PC-3 (cell line): Measurements from ENCODE around the gene SPEF2. TPM values are rescaled to one million over a fixed set of nuclear protein-coding genes. Genes with fewer than 3 reads are reported as not detected.

Source experiments
- ATAC-seq: fragments of 200-7000 bp; cut with Tn5 transposase; 2 replicates; pipeline ENCODE4 v1.9.1; 2020; ENCODE audit warnings: mild to moderate bottlenecking, moderate library complexity
- BruUV-seq: library from RNA; stranded (reverse); fragments of 400-500 nt; replicated peaks from 2 replicates; lab custom pipeline; 2021; lab: Mats Ljungman, UMichigan
- CTCF ChIA-PET: fragments of 300-600 bp; sonication (Branson Sonifier 250); formaldehyde crosslinking; loops from one replicate; lab custom pipeline; 2022; ENCODE audit warnings: antibody characterized with exemption; lab: Charles Lee
- POLR2A ChIA-PET: fragments of 300-600 bp; sonication (Branson Sonifier 250); formaldehyde crosslinking; loops from one replicate; lab custom pipeline; 2022; ENCODE audit warnings: antibody characterized with exemption; ENCODE audit not compliant: unreplicated experiment; lab: Charles Lee
- DNase-seq: peaks from one replicate; pipeline ENCODE4 v3.0.0-alpha.2; 2015
- H2AFZ ChIP-seq: fragments of 300-600 bp; sonication (generic); 2 replicates; pipeline ENCODE4 v1.6.0; 2016; ENCODE audit warnings: antibody characterized with exemption, low read length
- H3F3A ChIP-seq: fragments of 300-600 bp; sonication (generic); one replicate; pipeline ENCODE4 v1.6.0; 2017; ENCODE audit warnings: antibody characterized with exemption, low read length, control low read depth, mild to moderate bottlenecking; ENCODE audit not compliant: unreplicated experiment
- H3K27ac ChIP-seq: fragments of 300-600 bp; sonication (generic); 2 replicates; pipeline ENCODE4 v1.5.1; 2016; ENCODE audit warnings: mild to moderate bottlenecking, low read length
- H3K27me3 ChIP-seq: fragments of 300-600 bp; sonication (generic); 2 replicates; pipeline ENCODE4 v1.6.1; 2016; ENCODE audit warnings: low read length, mixed read lengths
- H3K36me3 ChIP-seq: fragments of 300-600 bp; sonication (generic); 2 replicates; pipeline ENCODE4 v1.6.1; 2016; ENCODE audit warnings: low read depth, mixed run types, low read length, mixed read lengths
- H3K4me1 ChIP-seq: fragments of 300-600 bp; sonication (generic); 2 replicates; pipeline ENCODE4 v1.5.1; 2016; ENCODE audit warnings: low read length; ENCODE audit not compliant: insufficient read depth
- H3K4me2 ChIP-seq: fragments of 300-600 bp; sonication (generic); 2 replicates; pipeline ENCODE4 v1.6.0; 2016; ENCODE audit warnings: low read length
- H3K4me3 ChIP-seq: fragments of 300-600 bp; sonication (generic); 2 replicates; pipeline ENCODE4 v1.5.1; 2016; ENCODE audit warnings: mild to moderate bottlenecking, low read length, mixed read lengths
- H3K79me2 ChIP-seq: fragments of 300-600 bp; sonication (generic); 2 replicates; pipeline ENCODE4 v1.6.1; 2017; ENCODE audit warnings: low read length, mixed read lengths
- H3K9ac ChIP-seq: fragments of 300-600 bp; sonication (generic); 2 replicates; pipeline ENCODE4 v1.6.0; 2016; ENCODE audit warnings: mild to moderate bottlenecking, low read length
- H3K9me2 ChIP-seq: fragments of 300-600 bp; sonication (generic); replicated peaks from 2 replicates; pipeline ENCODE4 v1.6.1; 2016; ENCODE audit warnings: mixed run types, low read length, mixed read lengths
- H3K9me3 ChIP-seq: fragments of 300-600 bp; sonication (generic); 2 replicates; pipeline ENCODE4 v1.6.1; 2016; ENCODE audit warnings: low read length, mixed read lengths
- H4K20me1 ChIP-seq: fragments of 300-600 bp; sonication (generic); 2 replicates; pipeline ENCODE4 v1.6.1; 2016; ENCODE audit warnings: low read length, mixed read lengths
- EZH2 ChIP-seq: fragments of 300-600 bp; sonication (generic); IDR thresholded peaks from one replicate; pipeline ENCODE4 v1.6.1; 2017; ENCODE audit warnings: antibody characterized with exemption, mild to moderate bottlenecking, low read length; ENCODE audit not compliant: unreplicated experiment
- EZH2phosphoT487 ChIP-seq: fragments of 300-600 bp; sonication (generic); IDR thresholded peaks from 2 replicates; pipeline ENCODE4 v1.6.1; 2018; ENCODE audit warnings: mild to moderate bottlenecking, antibody characterized with exemption, low read length, borderline replicate concordance
- intact Hi-C: fragments of 100-400 bp; cut with micrococcal nuclease; formaldehyde crosslinking; loops from 2 replicates; pipeline ENCODE4 v1.9.0; 2023
- total RNA-seq: library from RNA; depleted of rRNA; stranded (reverse); fragments of >200 nt; gene quantifications from 2 replicates; pipeline ENCODE4 v1.2.3, GENCODE V29; 2014
- TF ChIP-seq, protein P1 (sequence below): fragments of 300-600 bp; sonication (generic); conservative IDR thresholded peaks from 2 replicates; pipeline ENCODE4 v1.5.1; 2017; ENCODE audit warnings: antibody characterized with exemption, low read depth, mild to moderate bottlenecking, low read length

SPEF2 gene
- total RNA-seq, 1 experiment from 2014 or later, result 2.3 TPM

DNA sequence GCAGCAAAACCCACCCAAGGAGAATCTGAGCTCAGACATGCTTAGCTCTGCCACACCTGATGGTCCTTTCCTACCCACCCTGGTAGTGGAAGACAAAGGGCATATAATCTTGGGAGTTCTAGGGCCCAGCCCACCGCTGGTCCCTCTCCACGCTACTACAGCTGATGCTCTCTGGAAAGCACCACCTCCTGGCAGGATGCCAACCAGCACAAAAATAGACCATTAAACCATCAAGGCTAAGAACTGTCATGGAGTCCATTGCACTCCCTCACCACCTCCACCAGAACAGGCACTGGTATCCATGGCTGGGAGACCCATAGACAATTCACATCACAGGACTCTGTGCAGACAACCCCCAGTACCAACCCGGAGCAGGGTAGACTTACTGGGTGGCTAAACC, 128.0 kb downstream of the SPEF2 start:
- no peaks in the 10 kb centered on the region for H3K36me3 ChIP-seq
- no peaks in the 10 kb centered on the region for H4K20me1 ChIP-seq
- no peak for DNase-seq
- no peak overlapping the region for H2AFZ ChIP-seq
- H3K27ac ChIP-seq, result no peak overlapping the region
- TF ChIP-seq, protein P1, sequence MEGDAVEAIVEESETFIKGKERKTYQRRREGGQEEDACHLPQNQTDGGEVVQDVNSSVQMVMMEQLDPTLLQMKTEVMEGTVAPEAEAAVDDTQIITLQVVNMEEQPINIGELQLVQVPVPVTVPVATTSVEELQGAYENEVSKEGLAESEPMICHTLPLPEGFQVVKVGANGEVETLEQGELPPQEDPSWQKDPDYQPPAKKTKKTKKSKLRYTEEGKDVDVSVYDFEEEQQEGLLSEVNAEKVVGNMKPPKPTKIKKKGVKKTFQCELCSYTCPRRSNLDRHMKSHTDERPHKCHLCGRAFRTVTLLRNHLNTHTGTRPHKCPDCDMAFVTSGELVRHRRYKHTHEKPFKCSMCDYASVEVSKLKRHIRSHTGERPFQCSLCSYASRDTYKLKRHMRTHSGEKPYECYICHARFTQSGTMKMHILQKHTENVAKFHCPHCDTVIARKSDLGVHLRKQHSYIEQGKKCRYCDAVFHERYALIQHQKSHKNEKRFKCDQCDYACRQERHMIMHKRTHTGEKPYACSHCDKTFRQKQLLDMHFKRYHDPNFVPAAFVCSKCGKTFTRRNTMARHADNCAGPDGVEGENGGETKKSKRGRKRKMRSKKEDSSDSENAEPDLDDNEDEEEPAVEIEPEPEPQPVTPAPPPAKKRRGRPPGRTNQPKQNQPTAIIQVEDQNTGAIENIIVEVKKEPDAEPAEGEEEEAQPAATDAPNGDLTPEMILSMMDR, result no peak
- H3K4me1 ChIP-seq, result peaks cover 18% of the 10 kb centered on the region
- intact Hi-C loops, result loop anchor here (10.0 kb wide), 1 partner anchor 91 kb away; no protein-coding TSS in a partner anchor
- H3K9me2 ChIP-seq, result no peaks in the 10 kb centered on the region
- no peaks in the 10 kb centered on the region for H3K9me3 ChIP-seq
- H3K4me2 ChIP-seq, result no peak overlapping the region
- BruUV-seq, result no TSS peak
- ChIA-PET POLR2A (no interaction called here), CTCF (no interaction called here)
- H3K9ac ChIP-seq, result no peak overlapping the region
- no peak overlapping the region for H3K4me3 ChIP-seq
- no peaks in the 10 kb centered on the region for H3K79me2 ChIP-seq
- no peaks in the 10 kb centered on the region for H3F3A ChIP-seq
- H3K27me3 ChIP-seq, result no peaks in the 10 kb centered on the region
- no peak for ATAC-seq

DNA sequence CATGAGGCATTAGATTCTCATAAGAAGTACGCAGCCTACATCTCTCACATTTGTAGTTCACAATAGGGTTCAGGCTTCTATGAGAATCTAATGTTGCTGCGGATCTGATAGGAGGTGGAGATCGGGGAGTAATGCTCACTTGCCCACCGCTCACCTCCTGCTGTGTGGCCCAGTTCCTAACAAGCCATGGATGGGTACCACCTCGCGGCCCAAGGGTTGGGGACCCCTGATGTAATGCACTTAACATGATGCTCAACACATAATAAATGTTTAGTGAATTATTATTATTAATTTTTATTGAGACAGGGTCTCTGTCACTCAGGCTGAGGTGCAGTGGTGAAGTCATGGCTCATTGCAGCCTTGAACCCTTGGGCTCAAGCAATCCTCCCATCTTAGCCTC, 134.3 kb downstream of the SPEF2 start:
- intact Hi-C loops, result no loop called here
- H3K4me2 ChIP-seq, result no peak overlapping the region
- no peak overlapping the region for H3K9ac ChIP-seq
- ATAC-seq, result no peak
- no peaks in the 10 kb centered on the region for H3K9me3 ChIP-seq
- ChIA-PET POLR2A (no interaction called here), CTCF (no interaction called here)
- no peaks in the 10 kb centered on the region for H3K36me3 ChIP-seq
- no peak overlapping the region for H2AFZ ChIP-seq
- H3K4me1 ChIP-seq, result no peaks in the 10 kb centered on the region
- no TSS peak for BruUV-seq
- no peak for DNase-seq
- H3K9me2 ChIP-seq, result no peaks in the 10 kb centered on the region
- no peaks in the 10 kb centered on the region for H3F3A ChIP-seq
- no peaks in the 10 kb centered on the region for H3K79me2 ChIP-seq
- H3K27me3 ChIP-seq, result no peaks in the 10 kb centered on the region
- no peak overlapping the region for H3K4me3 ChIP-seq
- no peaks in the 10 kb centered on the region for H4K20me1 ChIP-seq
- TF ChIP-seq EZH2, result no peak
- TF ChIP-seq EZH2phosphoT487, result no peak
- TF ChIP-seq, protein P1, result no peak
- H3K27ac ChIP-seq, result no peak overlapping the region

DNA sequence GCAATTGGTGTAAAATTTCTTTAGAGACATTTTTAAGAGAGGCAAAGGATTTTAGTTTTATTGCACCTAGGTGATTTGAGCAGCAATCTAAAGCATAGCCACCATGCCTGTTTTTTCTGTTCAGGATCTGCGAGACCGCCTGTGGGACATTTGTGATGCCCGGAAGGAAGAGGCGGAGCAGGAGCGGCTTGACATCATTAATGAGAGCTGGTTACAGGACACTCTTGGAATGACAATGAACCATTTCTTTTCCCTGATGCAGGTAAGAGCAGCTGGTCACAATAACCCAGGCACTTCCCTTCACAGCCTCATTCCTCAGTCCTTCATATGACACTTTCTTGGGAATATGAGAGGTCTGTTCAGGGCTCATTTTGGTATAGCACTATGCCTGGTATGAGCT, 135.8 kb downstream of the SPEF2 start:
- BruUV-seq, result no TSS peak

More for the DNA sequence above, 135.8 kb downstream of the SPEF2 start:
- Histone ChIP-seq H3K9me2 (no peaks in the 10 kb centered on the region), H3K4me3 (no peak overlapping the region), H2AFZ (no peak overlapping the region), H3K9me3 (no peaks in the 10 kb centered on the region), H4K20me1 (no peaks in the 10 kb centered on the region), H3F3A (no peaks in the 10 kb centered on the region), H3K9ac (no peak overlapping the region), H3K79me2 (no peaks in the 10 kb centered on the region), H3K36me3 (no peaks in the 10 kb centered on the region), H3K4me2 (no peak overlapping the region), H3K27ac (no peak overlapping the region), H3K27me3 (no peaks in the 10 kb centered on the region), H3K4me1 (no peaks in the 10 kb centered on the region)
- DNase-seq (no peak), ATAC-seq (no peak)
- ChIA-PET CTCF (no interaction called here), POLR2A (no interaction called here)
- intact Hi-C loops, result no loop called here
- no peak for TF ChIP-seq EZH2phosphoT487
- TF ChIP-seq, protein P1, result no peak
- TF ChIP-seq EZH2, result no peak
